Fibroblast of lung (primary cell): ENCODE measurements around the gene GXYLT1. TPM values are rescaled to one million over a fixed set of nuclear protein-coding genes. Genes with fewer than 3 reads are reported as not detected.

Experiments used
- DNase-seq, 2 donors: peaks; one replicate each; pipeline versions ENCODE4 v3.0.0 to v3.0.0-alpha.2; 2010; ENCODE audit warnings: low read depth in 2 of 2
- H2AFZ ChIP-seq: 2 replicates; pipeline ENCODE4 v1.5.1; 2012; ENCODE audit warnings: low read length, control low read depth, inconsistent platforms
- H3K27ac ChIP-seq: 2 replicates; pipeline ENCODE4 v1.5.1; 2011; ENCODE audit warnings: low read length, control low read depth; ENCODE audit not compliant: insufficient read depth
- H3K27me3 ChIP-seq: 2 replicates; pipeline ENCODE4 v1.5.1; 2011; ENCODE audit warnings: mild to moderate bottlenecking, low read length; ENCODE audit not compliant: control insufficient read depth, insufficient read depth
- H3K36me3 ChIP-seq: 2 replicates; pipeline ENCODE4 v1.5.1; 2011; ENCODE audit warnings: low read length; ENCODE audit not compliant: control insufficient read depth, insufficient read depth
- H3K4me1 ChIP-seq: 2 replicates; pipeline ENCODE4 v1.5.1; 2011; ENCODE audit warnings: low read length; ENCODE audit not compliant: control insufficient read depth, insufficient read depth; ENCODE audit errors: extremely low read depth
- H3K4me2 ChIP-seq: 2 replicates; pipeline ENCODE4 v1.5.1; 2011; ENCODE audit warnings: low read length, control low read depth; ENCODE audit not compliant: insufficient read depth; ENCODE audit errors: extremely low read depth
- H3K4me3 ChIP-seq, 4 experiments: fragments of 200-600 bp in 1 of 4; sonication (generic) in 1 of 4; replicated peaks in 1 of 4; 2 replicates each; pipeline ENCODE4 v1.5.1; 2011 to 2016; ENCODE audit warnings: low read length in 4 of 4, low read depth in 3 of 4, mild to moderate bottlenecking in 3 of 4, control low read depth in 2 of 4, inconsistent platforms in 1 of 4, mixed read lengths in 1 of 4; ENCODE audit not compliant: insufficient read depth in 1 of 4; ENCODE audit errors: control extremely low read depth in 1 of 4
- H3K79me2 ChIP-seq: 2 replicates; pipeline ENCODE4 v1.5.1; 2012; ENCODE audit warnings: mild to moderate bottlenecking, low read length, inconsistent platforms; ENCODE audit not compliant: control insufficient read depth, insufficient read depth
- H3K9ac ChIP-seq: 2 replicates; pipeline ENCODE4 v1.5.1; 2011; ENCODE audit warnings: mild to moderate bottlenecking, low read length, control low read depth; ENCODE audit not compliant: insufficient read depth
- H3K9me3 ChIP-seq: 2 replicates; pipeline ENCODE4 v1.5.1; 2012; ENCODE audit warnings: low read depth, low read length; ENCODE audit not compliant: control insufficient read depth, insufficient read depth
- H4K20me1 ChIP-seq: 2 replicates; pipeline ENCODE4 v1.5.1; 2011; ENCODE audit warnings: low read length; ENCODE audit not compliant: control insufficient read depth, insufficient read depth; ENCODE audit errors: extremely low read depth
- EZH2 ChIP-seq: IDR thresholded peaks from 2 replicates; pipeline ENCODE4 v1.5.1; 2012; ENCODE audit warnings: low read length, control low read depth, mild to moderate bottlenecking; ENCODE audit errors: missing control alignments
- polyA plus RNA-seq, 2 donors: library from polyadenylated mRNA; depleted of rRNA in 1 of 2; stranded (reverse) in 1 of 2; unstranded in 1 of 2; fragments of >200 nt; gene quantifications; 2 replicates each; pipeline ENCODE4 v1.2.1, GENCODE V29; 2011 to 2012; ENCODE audit warnings: missing spikeins in 1 of 2
- total RNA-seq: library from RNA; depleted of rRNA; stranded (reverse); fragments of >200 nt; gene quantifications from 2 replicates; pipeline ENCODE4 v1.2.1, GENCODE V29; 2014
- TF ChIP-seq, protein P1 (sequence below), 2 donors: IDR thresholded peaks in 1 of 2; conservative IDR thresholded peaks in 1 of 2; 1 replicate in 1 of 2; 2 replicates in 1 of 2; pipeline ENCODE4 v1.5.1; 2011 to 2012; ENCODE audit warnings: low read length in 2 of 2, control low read depth in 1 of 2, inconsistent platforms in 1 of 2, low read depth in 1 of 2, mild to moderate bottlenecking in 1 of 2

The GXYLT1 gene
- total and polyA plus RNA-seq, 2 donors (not counting 1 experiment from before 2014, with no cell fraction given): 10.7 to 14.8 TPM

DNA sequence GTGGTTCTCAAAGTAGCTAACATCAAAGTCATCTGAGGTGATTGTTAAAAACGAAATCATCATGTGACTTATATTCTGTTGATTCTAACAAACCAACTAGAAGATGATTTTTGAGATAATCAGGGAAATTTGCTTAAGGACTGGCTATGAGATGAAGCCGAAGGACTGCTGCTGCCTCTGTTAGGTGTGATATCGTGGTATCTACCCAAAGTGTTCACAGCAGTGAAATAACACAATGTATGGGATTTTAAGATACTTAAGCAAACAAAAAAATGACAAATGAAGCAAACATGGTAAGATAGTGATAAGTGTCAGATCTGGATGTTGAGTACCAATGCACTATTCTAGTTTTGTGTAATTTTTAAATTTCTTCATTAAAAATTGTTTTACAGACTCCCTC is 59.1 kb downstream of the GXYLT1 start:
- Histone ChIP-seq H3K4me1 (no peaks in the 10 kb centered on the region), H3K27me3 (no peaks in the 10 kb centered on the region), H3K4me3 (no peak overlapping the region), H3K79me2 (no peaks in the 10 kb centered on the region), H3K4me2 (no peak overlapping the region), H3K36me3 (no peaks in the 10 kb centered on the region), H3K27ac (no peak overlapping the region), H4K20me1 (no peaks in the 10 kb centered on the region), H3K9ac (no peak overlapping the region), H2AFZ (no peak overlapping the region), H3K9me3 (no peaks in the 10 kb centered on the region)
- no peak for DNase-seq
- TF ChIP-seq, protein P1, sequence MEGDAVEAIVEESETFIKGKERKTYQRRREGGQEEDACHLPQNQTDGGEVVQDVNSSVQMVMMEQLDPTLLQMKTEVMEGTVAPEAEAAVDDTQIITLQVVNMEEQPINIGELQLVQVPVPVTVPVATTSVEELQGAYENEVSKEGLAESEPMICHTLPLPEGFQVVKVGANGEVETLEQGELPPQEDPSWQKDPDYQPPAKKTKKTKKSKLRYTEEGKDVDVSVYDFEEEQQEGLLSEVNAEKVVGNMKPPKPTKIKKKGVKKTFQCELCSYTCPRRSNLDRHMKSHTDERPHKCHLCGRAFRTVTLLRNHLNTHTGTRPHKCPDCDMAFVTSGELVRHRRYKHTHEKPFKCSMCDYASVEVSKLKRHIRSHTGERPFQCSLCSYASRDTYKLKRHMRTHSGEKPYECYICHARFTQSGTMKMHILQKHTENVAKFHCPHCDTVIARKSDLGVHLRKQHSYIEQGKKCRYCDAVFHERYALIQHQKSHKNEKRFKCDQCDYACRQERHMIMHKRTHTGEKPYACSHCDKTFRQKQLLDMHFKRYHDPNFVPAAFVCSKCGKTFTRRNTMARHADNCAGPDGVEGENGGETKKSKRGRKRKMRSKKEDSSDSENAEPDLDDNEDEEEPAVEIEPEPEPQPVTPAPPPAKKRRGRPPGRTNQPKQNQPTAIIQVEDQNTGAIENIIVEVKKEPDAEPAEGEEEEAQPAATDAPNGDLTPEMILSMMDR (conservative IDR thresholded peaks at IDR 0.05 in 1 of 2, IDR thresholded peaks at IDR 0.05 in 1 of 2; ENCODE audit: low read depth in 1 of 2, low read length in 2 of 2): no peak
- no peak for TF ChIP-seq EZH2

DNA sequence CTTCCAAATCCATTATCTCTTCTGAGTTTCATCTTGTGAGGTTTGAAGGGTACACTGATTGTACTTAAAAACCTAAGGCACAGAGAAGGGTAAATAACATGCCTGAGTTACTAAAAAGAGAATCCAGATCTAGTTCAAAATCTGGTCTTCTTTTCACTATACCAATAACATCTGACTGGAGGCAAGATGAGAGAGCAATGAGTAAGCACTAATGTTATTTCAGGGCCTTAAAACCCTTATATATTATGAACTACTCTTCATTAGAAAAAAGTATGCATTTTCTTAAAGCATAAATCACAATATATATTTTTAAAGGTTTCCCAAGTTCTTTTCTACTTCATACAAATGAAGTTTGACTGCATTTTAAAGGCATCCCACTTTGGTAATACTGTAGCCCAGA is 60.2 kb downstream of the GXYLT1 start:
- Histone ChIP-seq H3K4me3 (no peak overlapping the region), H3K27ac (no peak overlapping the region), H3K36me3 (no peaks in the 10 kb centered on the region), H3K79me2 (no peaks in the 10 kb centered on the region), H4K20me1 (no peaks in the 10 kb centered on the region), H2AFZ (no peak overlapping the region), H3K9ac (no peak overlapping the region), H3K27me3 (no peaks in the 10 kb centered on the region), H3K9me3 (no peaks in the 10 kb centered on the region), H3K4me1 (no peaks in the 10 kb centered on the region), H3K4me2 (no peak overlapping the region)
- DNase-seq: no peak
- TF ChIP-seq EZH2: no peak
- TF ChIP-seq, protein P1 (conservative IDR thresholded peaks at IDR 0.05 in 1 of 2, IDR thresholded peaks at IDR 0.05 in 1 of 2; ENCODE audit: low read depth in 1 of 2, low read length in 2 of 2): no peak

DNA sequence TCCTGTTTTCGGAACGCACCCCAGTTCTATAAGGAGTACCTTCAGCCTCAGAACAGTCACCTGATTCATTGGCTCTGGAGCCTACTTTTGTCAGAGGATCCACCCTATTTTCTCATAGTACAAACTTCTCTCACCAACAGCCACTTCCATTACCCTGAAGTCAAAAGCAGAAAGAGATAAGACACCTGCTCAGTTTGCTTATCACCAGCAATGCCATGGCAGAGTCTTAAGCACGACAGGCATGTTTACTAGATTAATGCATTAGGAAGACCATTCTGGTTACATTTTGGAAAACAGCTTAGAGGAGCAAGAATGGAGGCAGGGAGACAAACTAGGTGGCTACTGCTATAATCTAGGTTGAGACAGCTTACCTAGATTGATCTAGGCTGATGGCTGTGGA is 67.7 kb downstream of the GXYLT1 start:
- Histone ChIP-seq H3K9me3 (no peaks in the 10 kb centered on the region), H3K4me1 (no peaks in the 10 kb centered on the region), H3K79me2 (no peaks in the 10 kb centered on the region), H2AFZ (no peak overlapping the region), H3K27me3 (no peaks in the 10 kb centered on the region), H3K36me3 (no peaks in the 10 kb centered on the region), H3K27ac (no peak overlapping the region), H3K4me3 (no peak overlapping the region), H4K20me1 (no peaks in the 10 kb centered on the region), H3K4me2 (no peak overlapping the region), H3K9ac (no peak overlapping the region)
- DNase-seq: no peak
- TF ChIP-seq EZH2: no peak
- TF ChIP-seq, protein P1 (conservative IDR thresholded peaks at IDR 0.05 in 1 of 2, IDR thresholded peaks at IDR 0.05 in 1 of 2; ENCODE audit: low read depth in 1 of 2, low read length in 2 of 2): no peak
